ENCODE measurements around the gene KCNK3. TPM values are rescaled to one million over a fixed set of nuclear protein-coding genes. Genes with fewer than 3 reads are reported as not detected.

KCNK3 gene
- total and polyA plus RNA-seq, 4 donors = 6.7 to 29.9 (median 20.0) TPM

DNA sequence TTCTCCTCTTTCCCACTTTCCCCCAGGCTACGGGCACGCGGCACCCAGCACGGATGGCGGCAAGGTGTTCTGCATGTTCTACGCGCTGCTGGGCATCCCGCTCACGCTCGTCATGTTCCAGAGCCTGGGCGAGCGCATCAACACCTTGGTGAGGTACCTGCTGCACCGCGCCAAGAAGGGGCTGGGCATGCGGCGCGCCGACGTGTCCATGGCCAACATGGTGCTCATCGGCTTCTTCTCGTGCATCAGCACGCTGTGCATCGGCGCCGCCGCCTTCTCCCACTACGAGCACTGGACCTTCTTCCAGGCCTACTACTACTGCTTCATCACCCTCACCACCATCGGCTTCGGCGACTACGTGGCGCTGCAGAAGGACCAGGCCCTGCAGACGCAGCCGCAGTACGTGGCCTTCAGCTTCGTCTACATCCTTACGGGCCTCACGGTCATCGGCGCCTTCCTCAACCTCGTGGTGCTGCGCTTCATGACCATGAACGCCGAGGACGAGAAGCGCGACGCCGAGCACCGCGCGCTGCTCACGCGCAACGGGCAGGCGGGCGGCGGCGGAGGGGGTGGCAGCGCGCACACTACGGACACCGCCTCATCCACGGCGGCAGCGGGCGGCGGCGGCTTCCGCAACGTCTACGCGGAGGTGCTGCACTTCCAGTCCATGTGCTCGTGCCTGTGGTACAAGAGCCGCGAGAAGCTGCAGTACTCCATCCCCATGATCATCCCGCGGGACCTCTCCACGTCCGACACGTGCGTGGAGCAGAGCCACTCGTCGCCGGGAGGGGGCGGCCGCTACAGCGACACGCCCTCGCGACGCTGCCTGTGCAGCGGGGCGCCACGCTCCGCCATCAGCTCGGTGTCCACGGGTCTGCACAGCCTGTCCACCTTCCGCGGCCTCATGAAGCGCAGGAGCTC lies 35.4 kb downstream of the KCNK3 start:
- Histone ChIP-seq H3K36me3 (ENCODE audit: control insufficient read depth in 4 of 4, insufficient read depth in 4 of 4, low read length in 4 of 4) (peaks cover 0 to 5% (median 0%) of the 10 kb centered on the region in 4 donors), H3K27me3 (ENCODE audit: control insufficient read depth in 3 of 3, insufficient read depth in 3 of 3, low read length in 2 of 3) (peaks cover 0 to 5% (median 0%) of the 10 kb centered on the region in 3 donors), H3K9ac (ENCODE audit: insufficient read depth in 1 of 2, low read length in 2 of 2) (no peak overlapping the region), H3K4me1 (ENCODE audit: control insufficient read depth in 5 of 5, insufficient read depth in 5 of 5, low read length in 5 of 5) (peaks cover 0 to 42% (median 16%) of the 10 kb centered on the region in 5 donors), H3K27ac (ENCODE audit: low read depth in 1 of 2, low read length in 1 of 2) (no peak overlapping the region), H3K9me3 (ENCODE audit: control insufficient read depth in 4 of 4, insufficient read depth in 3 of 4, low read length in 3 of 4) (peaks cover 0 to 2% (median 0%) of the 10 kb centered on the region in 4 donors), H3K4me3 (no peak overlapping the region)
- no peak for TF ChIP-seq CTCF (IDR thresholded peaks at IDR 0.05; ENCODE audit: control extremely low read depth, extremely low read depth)
- ATAC-seq (ENCODE audit: insufficient read depth, low FRiP score) = no peak
- no peak for DNase-seq
- WGBS, 2 donors = 60 to 66% methylated on average over 100 to 101 of the region's 101 CpGs

- 93 to 95% methylated on average over 2 of the region's 2 CpGs for WGBS, 2 donors
- Histone ChIP-seq H3K4me1 (ENCODE audit: control insufficient read depth in 5 of 5, insufficient read depth in 5 of 5, low read length in 5 of 5) (peaks cover 0 to 40% (median 15%) of the 10 kb centered on the region in 5 donors), H3K9me3 (ENCODE audit: control insufficient read depth in 4 of 4, insufficient read depth in 3 of 4, low read length in 3 of 4) (peaks cover 0 to 2% (median 0%) of the 10 kb centered on the region in 4 donors), H3K9ac (ENCODE audit: insufficient read depth in 1 of 2, low read length in 2 of 2) (no peak overlapping the region), H3K4me3 (no peak overlapping the region), H3K27me3 (ENCODE audit: control insufficient read depth in 3 of 3, insufficient read depth in 3 of 3, low read length in 2 of 3) (peaks cover 0 to 5% (median 0%) of the 10 kb centered on the region in 3 donors), H3K36me3 (ENCODE audit: control insufficient read depth in 4 of 4, insufficient read depth in 4 of 4, low read length in 4 of 4) (peaks cover 0 to 5% (median 0%) of the 10 kb centered on the region in 4 donors), H3K27ac (ENCODE audit: low read depth in 1 of 2, low read length in 1 of 2) (no peak overlapping the region)
- no peak for TF ChIP-seq CTCF (IDR thresholded peaks at IDR 0.05; ENCODE audit: control extremely low read depth, extremely low read depth)
- no peak for DNase-seq
- ATAC-seq (ENCODE audit: insufficient read depth, low FRiP score) = no peak
These were observed 36.8 kb downstream of the KCNK3 start for GRCh38 chr2:26729311-26729710.

- Histone ChIP-seq H3K4me1 (ENCODE audit: control insufficient read depth in 5 of 5, insufficient read depth in 5 of 5, low read length in 5 of 5) (peaks cover 0 to 31% (median 6%) of the 10 kb centered on the region in 5 donors), H3K9ac (ENCODE audit: insufficient read depth in 1 of 2, low read length in 2 of 2) (no peak overlapping the region), H3K27me3 (ENCODE audit: control insufficient read depth in 3 of 3, insufficient read depth in 3 of 3, low read length in 2 of 3) (peaks cover 0 to 5% (median 0%) of the 10 kb centered on the region in 3 donors), H3K36me3 (ENCODE audit: control insufficient read depth in 4 of 4, insufficient read depth in 4 of 4, low read length in 4 of 4) (peaks cover 0 to 5% (median 0%) of the 10 kb centered on the region in 4 donors), H3K27ac (ENCODE audit: low read depth in 1 of 2, low read length in 1 of 2) (no peak overlapping the region), H3K9me3 (ENCODE audit: control insufficient read depth in 4 of 4, insufficient read depth in 3 of 4, low read length in 3 of 4) (peaks cover 0 to 2% (median 0%) of the 10 kb centered on the region in 4 donors), H3K4me3 (no peak overlapping the region)
- ATAC-seq (ENCODE audit: insufficient read depth, low FRiP score) = no peak
- DNase-seq = no peak
- no peak for TF ChIP-seq CTCF (IDR thresholded peaks at IDR 0.05; ENCODE audit: control extremely low read depth, extremely low read depth)
- WGBS, 2 donors = 63 to 66% methylated on average over 19 of the region's 19 CpGs
These were observed 38.2 kb downstream of the KCNK3 start for GRCh38 chr2:26730549-26731344.

Data from lung (tissue), 12 donors.